Subcutaneous adipose tissue (tissue), 4 donors: ENCODE data around the gene RAI14. TPM values are rescaled to one million over a fixed set of nuclear protein-coding genes. Genes with fewer than 3 reads are reported as not detected.

Experiments
- CTCF ChIP-seq: fragments of 450-650 bp; IDR thresholded peaks from one replicate; pipeline ENCODE4 v1.5.1; 2016; ENCODE audit warnings: low read depth, mild to moderate bottlenecking, control low read depth, antibody characterized with exemption, moderate library complexity
- total RNA-seq, 4 donors: library from RNA; depleted of rRNA; stranded (reverse); fragments of >200 nt; gene quantifications; one replicate each; pipeline ENCODE4 v1.1.0, GENCODE V29; 2016

RAI14 gene
- total RNA-seq, 4 donors from 2014 or later: 8.6 to 25.0 (median 13.2) TPM

GRCh38 chr5:34858790-34859189 is 202.7 kb downstream of the RAI14 start:
- TF ChIP-seq CTCF: no peak

- TF ChIP-seq CTCF: no peak
Measured at GRCh38 chr5:34859253-34859652, 203.1 kb downstream of the RAI14 start.

- TF ChIP-seq CTCF: no peak
Measured at GRCh38 chr5:34863946-34864345, 207.8 kb downstream of the RAI14 start.

GRCh38 chr5:34865091-34865490 is 209.0 kb downstream of the RAI14 start:
- no peak for TF ChIP-seq CTCF

- TF ChIP-seq CTCF: no peak
Measured at GRCh38 chr5:34866989-34867471, 210.9 kb downstream of the RAI14 start.

GRCh38 chr5:34867660-34868059 is 211.5 kb downstream of the RAI14 start:
- no peak for TF ChIP-seq CTCF

GRCh38 chr5:34868791-34869190 is 212.7 kb downstream of the RAI14 start:
- TF ChIP-seq CTCF: no peak
